ENCODE data around the gene DNM2.

DNA sequence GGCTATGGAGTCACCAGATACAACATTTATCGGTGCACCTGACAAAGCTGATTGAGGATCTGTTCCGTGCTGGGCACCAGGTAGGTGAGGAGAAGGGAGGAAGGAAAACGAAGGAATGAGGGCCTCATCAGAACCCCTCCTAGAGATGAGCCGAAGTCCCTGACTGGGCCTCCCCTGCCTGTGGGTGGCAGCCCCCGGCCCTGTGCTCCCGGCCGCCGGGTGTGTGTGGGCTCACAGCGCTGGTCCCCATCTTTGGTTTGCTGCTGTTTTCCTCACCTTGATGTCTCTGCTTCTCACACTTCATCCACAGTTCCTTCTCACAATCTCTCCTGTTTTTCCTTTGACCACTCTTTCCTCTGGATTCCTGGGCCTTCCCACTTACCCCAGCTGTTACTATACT, 85.4 kb downstream of the DNM2 start:
- TF ChIP-seq POLR2AphosphoS5 (IDR thresholded peaks at IDR 0.05; ENCODE audit: borderline replicate concordance, low read depth, low read length) (no peak), EZH2 (IDR thresholded peaks at IDR 0.05) (no peak), FOXP2 (optimal IDR thresholded peaks at IDR 0.05; ENCODE audit: control extremely low read depth, extremely low read length, insufficient read depth) (no peak)
